CD4-positive, alpha-beta memory T cell (primary cell): Measurements from ENCODE around the gene RMND5A. TPM values are rescaled to one million over a fixed set of nuclear protein-coding genes. Genes with fewer than 3 reads are reported as not detected.

Experiments
- polyA plus RNA-seq, 2 donors: library from polyadenylated mRNA; unstranded; fragments of 300-500 nt; fragmentation: Illumina TruSeq; gene quantifications; one replicate each; pipeline ENCODE4 v1.2.3, GENCODE V29; 2021
- total RNA-seq, 2 experiments: library from RNA; stranded (reverse); gene quantifications; one replicate each; pipeline ENCODE4 v1.2.3, GENCODE V29; 2021

Gene RMND5A
- total and polyA plus RNA-seq, 4 experiments from 2014 or later, result 11.0 to 37.4 (median 27.3) TPM

Other genes with a start within 250 kb of the RMND5A start
- 10 to 100 TPM; 83.3 to 83.6 TPM for gene CHMP3, start 156.8 kb upstream of the RMND5A start, total RNA-seq
- gene CHMP3, start 156.8 kb upstream of the RMND5A start, polyA plus RNA-seq, result 10 to 100 TPM; 78.5 to 81.3 TPM
- gene RNF103, start 96.4 kb upstream of the RMND5A start, total RNA-seq, result 10 to 100 TPM; 33.7 to 35.0 TPM
- 1 to 10 TPM; 1.8 to 6.4 TPM for gene RNF103, start 96.4 kb upstream of the RMND5A start, polyA plus RNA-seq
- gene CD8A, start 70.6 kb downstream of the RMND5A start, total RNA-seq, result 1 to 10 TPM in 1 of 2 experiments, under 1 TPM in 1; 0.91 to 1.9 TPM
- 1 to 10 TPM in 1 of 2 donors, under 1 TPM in 1; 0.47 to 1.1 TPM for gene CD8A, start 70.6 kb downstream of the RMND5A start, polyA plus RNA-seq
- gene CD8B, start 141.6 kb downstream of the RMND5A start, total RNA-seq, result 1 to 10 TPM in 1 of 2 experiments, under 1 TPM in 1; 0.73 to 1.1 TPM
- gene CD8B, start 141.6 kb downstream of the RMND5A start, polyA plus RNA-seq, result under 1 TPM; 0.22 to 0.45 TPM
- 1 to 10 TPM; 3.4 TPM for gene RGPD1, start 221.8 kb downstream of the RMND5A start, total RNA-seq
- gene RGPD1, start 221.8 kb downstream of the RMND5A start, polyA plus RNA-seq, result 1 to 10 TPM in 1 of 2 donors, under 1 TPM in 1; 0.95 to 3.7 TPM